Osteoblast (primary cell): ENCODE measurements around the gene HMCES. TPM values are rescaled to one million over a fixed set of nuclear protein-coding genes. Genes with fewer than 3 reads are reported as not detected.

Source experiments
- DNase-seq: peaks from one replicate; pipeline ENCODE4 v3.0.0; 2011; ENCODE audit warnings: low spot score, mixed read lengths; ENCODE audit not compliant: insufficient read length; ENCODE audit errors: missing footprints
- H2AFZ ChIP-seq: 2 replicates; pipeline ENCODE4 v1.6.0; 2011; ENCODE audit warnings: mild to moderate bottlenecking, low read length
- H3K27ac ChIP-seq: 2 replicates; pipeline ENCODE4 v1.5.1; 2011; ENCODE audit warnings: mild to moderate bottlenecking, low read depth, low read length, moderate library complexity
- H3K27me3 ChIP-seq: 2 replicates; pipeline ENCODE4 v1.6.0; 2012; ENCODE audit warnings: mild to moderate bottlenecking, control low read depth, inconsistent platforms, low read length, moderate library complexity; ENCODE audit not compliant: insufficient read depth
- H3K36me3 ChIP-seq: 2 replicates; pipeline ENCODE4 v1.5.1; 2011; ENCODE audit warnings: mild to moderate bottlenecking, low read length, control low read depth, moderate library complexity; ENCODE audit not compliant: insufficient read depth
- H3K4me1 ChIP-seq: 2 replicates; pipeline ENCODE4 v1.5.1; 2011; ENCODE audit warnings: mild to moderate bottlenecking, low read length, control low read depth, moderate library complexity; ENCODE audit not compliant: insufficient read depth
- H3K4me2 ChIP-seq: 2 replicates; pipeline ENCODE4 v1.6.0; 2011; ENCODE audit warnings: mild to moderate bottlenecking, low read length; ENCODE audit not compliant: insufficient read depth
- H3K4me3 ChIP-seq: fragments of 200-600 bp; sonication (generic); 3 replicates; pipeline ENCODE4 v1.5.1; 2012; ENCODE audit warnings: mild to moderate bottlenecking, low read length, inconsistent platforms; ENCODE audit not compliant: insufficient read depth
- H3K79me2 ChIP-seq: 2 replicates; pipeline ENCODE4 v1.6.0; 2012; ENCODE audit warnings: mild to moderate bottlenecking, low read length, control low read depth, inconsistent platforms; ENCODE audit not compliant: insufficient read depth
- H3K9me3 ChIP-seq: 2 replicates; pipeline ENCODE4 v1.5.1; 2011; ENCODE audit warnings: low read depth, low read length, control low read depth
- H4K20me1 ChIP-seq: 2 replicates; pipeline ENCODE4 v1.6.0; 2012; ENCODE audit warnings: mild to moderate bottlenecking, low read length, control low read depth; ENCODE audit not compliant: insufficient read depth
- CTCF ChIP-seq: IDR thresholded peaks from 2 replicates; pipeline ENCODE4 v1.5.1; 2011; ENCODE audit warnings: mild to moderate bottlenecking, low read depth, low read length, moderate library complexity; ENCODE audit errors: extremely low read depth
- total RNA-seq: library from RNA; depleted of rRNA; stranded (reverse); fragments of >200 nt; gene quantifications from 2 replicates; pipeline ENCODE4 v1.2.3, GENCODE V29; 2012

The HMCES gene
- total RNA-seq, 1 donor = 10.5 TPM

- Histone ChIP-seq H2AFZ (no peak overlapping the region), H3K36me3 (no peaks in the 10 kb centered on the region), H3K79me2 (no peaks in the 10 kb centered on the region), H3K4me3 (no peak overlapping the region), H3K27me3 (no peaks in the 10 kb centered on the region), H3K9me3 (no peaks in the 10 kb centered on the region), H3K27ac (peak overlapping the region; percentile 30), H3K4me2 (no peak overlapping the region), H3K4me1 (peaks cover 27% of the 10 kb centered on the region), H4K20me1 (no peaks in the 10 kb centered on the region)
- no peak for TF ChIP-seq CTCF
- DNase-seq = peak; percentile 52
These were observed 47.1 kb upstream of the HMCES start for GRCh38 chr3:129231331-129232119.

- Histone ChIP-seq H4K20me1 (no peaks in the 10 kb centered on the region), H3K4me3 (no peak overlapping the region), H3K9me3 (no peaks in the 10 kb centered on the region), H2AFZ (no peak overlapping the region), H3K79me2 (no peaks in the 10 kb centered on the region), H3K4me1 (peaks cover 23% of the 10 kb centered on the region), H3K36me3 (no peaks in the 10 kb centered on the region), H3K27me3 (no peaks in the 10 kb centered on the region), H3K27ac (no peak overlapping the region), H3K4me2 (no peak overlapping the region)
- no peak for TF ChIP-seq CTCF
- DNase-seq = no peak
These were observed 45.1 kb upstream of the HMCES start for GRCh38 chr3:129233538-129233937.

DNA sequence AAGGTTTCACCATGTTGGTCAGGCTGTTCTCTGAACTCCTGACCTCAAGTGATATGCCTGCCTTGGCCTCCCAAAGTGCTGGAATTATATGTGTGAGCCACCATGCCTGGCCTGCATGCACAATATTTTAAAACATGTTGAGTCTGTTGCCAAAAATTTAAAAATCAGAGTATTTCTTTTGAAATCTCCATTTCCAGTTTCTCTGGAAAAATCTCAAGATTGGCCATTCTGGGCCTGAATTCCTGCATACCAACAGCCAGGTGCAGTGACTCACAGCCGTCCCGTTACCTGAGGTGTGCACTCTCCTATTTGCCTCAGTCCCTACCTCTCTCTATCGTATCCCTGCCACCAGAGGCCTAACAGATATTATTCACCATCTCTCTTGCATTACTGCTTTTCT lies 44.2 kb upstream of the HMCES start:
- no peak for TF ChIP-seq CTCF
- Histone ChIP-seq H3K4me1 (peaks cover 14% of the 10 kb centered on the region), H3K27me3 (no peaks in the 10 kb centered on the region), H4K20me1 (no peaks in the 10 kb centered on the region), H3K27ac (no peak overlapping the region), H3K36me3 (no peaks in the 10 kb centered on the region), H3K9me3 (no peaks in the 10 kb centered on the region), H3K4me3 (no peak overlapping the region), H2AFZ (no peak overlapping the region), H3K79me2 (no peaks in the 10 kb centered on the region), H3K4me2 (no peak overlapping the region)
- DNase-seq = no peak

DNA sequence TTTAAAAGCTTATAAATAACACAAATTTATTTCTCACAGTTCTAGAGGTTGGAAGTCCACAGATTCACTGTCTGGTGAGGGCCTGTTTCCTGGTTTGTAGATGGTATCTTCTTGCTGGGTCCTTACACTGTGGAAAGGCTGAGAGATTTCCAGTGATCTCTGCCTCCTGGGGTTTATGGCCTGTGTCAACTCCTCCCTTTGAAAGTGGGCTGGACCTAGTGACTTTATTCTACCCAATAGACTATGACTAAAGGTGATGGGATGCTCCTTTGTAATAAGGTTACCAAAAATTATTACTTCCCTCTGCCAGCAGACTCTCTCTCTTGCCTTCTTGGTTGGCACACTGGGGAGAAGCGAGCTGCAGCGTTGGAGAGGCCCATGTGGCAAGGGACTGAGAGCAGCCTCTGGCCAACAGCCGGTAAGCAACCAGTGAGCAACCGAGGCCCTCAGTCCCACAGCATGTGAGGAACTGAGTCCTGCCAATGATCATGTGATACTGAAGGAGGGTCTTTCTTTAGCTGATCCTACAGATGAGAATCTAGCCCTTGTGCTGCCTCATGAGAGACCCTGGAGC lies 43.2 kb upstream of the HMCES start:
- H4K20me1 ChIP-seq = no peaks in the 10 kb centered on the region
- H3K36me3 ChIP-seq = no peaks in the 10 kb centered on the region
- H3K79me2 ChIP-seq = no peaks in the 10 kb centered on the region
- no peak for DNase-seq
- no peaks in the 10 kb centered on the region for H3K27me3 ChIP-seq
- TF ChIP-seq CTCF = no peak
- no peak overlapping the region for H3K4me2 ChIP-seq
- no peak overlapping the region for H3K27ac ChIP-seq
- H3K4me3 ChIP-seq = no peak overlapping the region
- no peaks in the 10 kb centered on the region for H3K9me3 ChIP-seq
- no peak overlapping the region for H2AFZ ChIP-seq
- peaks cover 10% of the 10 kb centered on the region for H3K4me1 ChIP-seq
